ENCODE measurements around the gene SRSF3.
"Not testable (repeated sequence)": the region's sequence is repeated elsewhere in the genome, so short reads cannot be mapped to it uniquely, and the experiment has no call there.

Gene SRSF3

DNA sequence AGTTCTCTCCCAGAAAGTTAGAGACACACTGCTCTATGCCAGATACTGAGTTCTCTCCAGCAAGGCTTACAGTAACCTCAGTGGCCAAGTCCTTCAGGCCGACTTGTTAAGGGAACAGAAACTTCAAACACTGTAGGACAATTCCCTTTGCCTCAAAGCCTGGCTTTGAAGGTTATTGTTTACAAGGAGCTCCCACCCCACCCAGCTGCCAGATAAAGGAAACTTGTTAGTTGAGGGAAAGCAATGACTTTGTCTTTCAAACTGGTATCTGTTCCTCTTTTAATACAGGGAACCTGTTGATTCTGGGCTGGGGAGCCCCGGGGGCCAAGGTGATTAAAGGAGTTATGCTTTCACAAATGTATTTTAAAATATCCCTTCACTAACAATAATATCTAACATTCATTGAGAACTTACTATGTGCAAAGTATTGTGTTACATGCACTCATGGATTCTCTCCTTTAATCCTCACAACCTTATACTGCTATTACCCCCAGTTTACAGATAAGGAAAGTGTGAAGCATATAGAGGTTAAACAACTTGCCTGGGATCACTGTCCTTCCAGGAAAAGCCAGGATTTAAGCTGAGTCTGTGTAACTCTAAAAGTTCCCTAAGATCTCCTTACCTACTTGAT, 56.8 kb downstream of the SRSF3 start:
- no peak overlapping the region for H3K4me3 ChIP-seq (ENCODE audit: low read depth, low read length)
- no peak for DNase-seq (ENCODE audit: low read depth)
- TF ChIP-seq, protein P1, sequence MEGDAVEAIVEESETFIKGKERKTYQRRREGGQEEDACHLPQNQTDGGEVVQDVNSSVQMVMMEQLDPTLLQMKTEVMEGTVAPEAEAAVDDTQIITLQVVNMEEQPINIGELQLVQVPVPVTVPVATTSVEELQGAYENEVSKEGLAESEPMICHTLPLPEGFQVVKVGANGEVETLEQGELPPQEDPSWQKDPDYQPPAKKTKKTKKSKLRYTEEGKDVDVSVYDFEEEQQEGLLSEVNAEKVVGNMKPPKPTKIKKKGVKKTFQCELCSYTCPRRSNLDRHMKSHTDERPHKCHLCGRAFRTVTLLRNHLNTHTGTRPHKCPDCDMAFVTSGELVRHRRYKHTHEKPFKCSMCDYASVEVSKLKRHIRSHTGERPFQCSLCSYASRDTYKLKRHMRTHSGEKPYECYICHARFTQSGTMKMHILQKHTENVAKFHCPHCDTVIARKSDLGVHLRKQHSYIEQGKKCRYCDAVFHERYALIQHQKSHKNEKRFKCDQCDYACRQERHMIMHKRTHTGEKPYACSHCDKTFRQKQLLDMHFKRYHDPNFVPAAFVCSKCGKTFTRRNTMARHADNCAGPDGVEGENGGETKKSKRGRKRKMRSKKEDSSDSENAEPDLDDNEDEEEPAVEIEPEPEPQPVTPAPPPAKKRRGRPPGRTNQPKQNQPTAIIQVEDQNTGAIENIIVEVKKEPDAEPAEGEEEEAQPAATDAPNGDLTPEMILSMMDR (conservative IDR thresholded peaks at IDR 0.05; ENCODE audit: low read depth, low read length) = no peak

DNA sequence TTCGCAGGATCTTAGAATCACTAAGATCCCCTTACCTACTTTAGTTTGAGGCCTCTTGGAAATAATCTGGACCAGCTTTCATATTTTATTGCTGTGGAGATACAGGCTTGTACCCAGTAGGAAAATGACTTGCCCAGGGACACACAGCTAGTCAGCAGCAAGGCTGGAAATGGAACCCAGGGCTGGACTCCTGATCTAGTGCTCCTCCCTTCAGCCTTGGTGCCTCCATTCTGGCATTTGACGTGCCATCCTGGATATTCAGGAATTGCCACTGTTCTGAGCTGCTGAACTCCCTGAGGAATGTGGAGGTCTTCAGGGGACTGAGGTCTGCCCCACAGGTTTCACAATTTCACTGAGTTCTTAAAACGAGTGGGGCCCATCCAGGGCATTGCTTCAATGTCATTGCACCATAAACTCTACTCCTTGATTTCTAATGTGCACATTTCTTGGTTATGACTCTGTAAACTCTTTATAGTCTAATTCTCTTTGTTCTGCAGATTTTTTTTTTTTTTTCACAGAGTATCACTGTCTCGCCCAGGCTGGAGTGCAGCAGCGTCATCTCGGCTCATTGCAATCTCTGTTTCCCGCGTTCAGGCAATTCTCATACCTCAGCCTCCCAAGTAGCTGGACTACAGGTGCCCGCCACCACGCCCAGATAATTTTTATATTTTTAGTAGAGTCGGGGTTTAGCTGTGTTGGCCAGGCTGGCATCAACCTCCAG, 57.7 kb downstream of the SRSF3 start:
- H3K4me3 ChIP-seq (ENCODE audit: low read depth, low read length) = no peak overlapping the region
- TF ChIP-seq, protein P1 (conservative IDR thresholded peaks at IDR 0.05; ENCODE audit: low read depth, low read length) = no peak
- no peak for DNase-seq (ENCODE audit: low read depth)

DNA sequence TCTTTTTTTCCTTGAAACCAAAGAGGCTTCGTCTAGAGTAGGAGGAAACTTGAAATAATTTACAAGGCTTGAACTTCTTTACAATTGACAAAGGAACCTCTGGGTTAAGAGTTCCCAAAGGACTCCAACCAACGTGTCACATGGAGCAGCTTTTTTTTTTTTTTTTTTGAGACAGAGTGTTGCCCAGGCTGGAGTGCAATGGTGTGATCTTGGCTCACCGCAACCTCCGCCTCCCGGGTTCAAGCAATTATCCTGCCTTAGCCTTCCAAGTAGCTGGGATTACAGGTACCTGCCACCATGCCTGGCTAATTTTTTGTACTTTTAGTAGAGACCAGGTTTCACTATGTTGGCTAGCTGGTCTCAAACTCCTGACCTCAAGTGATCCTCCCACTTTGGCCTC, 60.3 kb downstream of the SRSF3 start:
- not testable (repeated sequence) for H3K4me3 ChIP-seq (ENCODE audit: low read depth, low read length); DNase-seq (ENCODE audit: low read depth)
